HG03342 (cell line): ENCODE measurements around the gene SUGCT.
A peak's percentile ranks its signal among the peaks of the same experiment; 100 is the strongest.

ENCODE experiments used
- ATAC-seq: cut with Tn5 transposase; IDR thresholded peaks from one replicate; pipeline ENCODE4 v1.9.1; 2021; ENCODE audit warnings: mild to moderate bottlenecking, moderate library complexity; ENCODE audit not compliant: unreplicated experiment

Gene SUGCT

DNA sequence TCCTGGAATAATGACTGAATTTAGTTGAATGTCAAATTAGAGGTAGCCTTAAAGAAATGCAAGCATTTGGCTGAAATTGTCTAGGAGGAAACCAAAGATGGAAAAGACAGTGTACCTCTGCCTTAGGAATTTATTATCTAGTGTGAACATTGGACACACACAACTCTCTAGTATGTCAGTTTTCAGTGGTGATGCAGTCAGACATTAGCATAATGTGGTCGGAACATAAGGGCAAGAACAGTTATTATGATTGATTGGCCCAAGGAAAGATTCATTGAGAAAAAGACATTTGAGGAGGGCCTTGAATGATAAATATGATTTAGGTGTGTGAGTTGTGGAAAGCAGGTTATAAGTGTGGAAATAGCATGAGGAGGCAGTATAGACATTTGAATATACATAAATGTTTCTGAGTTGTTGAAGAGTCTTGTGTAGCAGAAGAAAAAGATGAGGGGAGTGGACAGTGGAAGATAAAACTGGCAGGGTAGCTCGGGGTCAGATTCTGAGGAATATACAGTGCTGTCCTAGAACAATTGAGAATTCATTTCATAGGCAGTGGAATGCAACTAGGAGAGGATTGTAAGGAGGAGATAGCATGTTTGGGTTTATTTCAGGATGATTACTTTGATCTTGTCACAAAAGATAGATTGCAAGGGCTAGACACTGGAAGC lies 414.7 kb downstream of the SUGCT start:
- ATAC-seq, result no peak

DNA sequence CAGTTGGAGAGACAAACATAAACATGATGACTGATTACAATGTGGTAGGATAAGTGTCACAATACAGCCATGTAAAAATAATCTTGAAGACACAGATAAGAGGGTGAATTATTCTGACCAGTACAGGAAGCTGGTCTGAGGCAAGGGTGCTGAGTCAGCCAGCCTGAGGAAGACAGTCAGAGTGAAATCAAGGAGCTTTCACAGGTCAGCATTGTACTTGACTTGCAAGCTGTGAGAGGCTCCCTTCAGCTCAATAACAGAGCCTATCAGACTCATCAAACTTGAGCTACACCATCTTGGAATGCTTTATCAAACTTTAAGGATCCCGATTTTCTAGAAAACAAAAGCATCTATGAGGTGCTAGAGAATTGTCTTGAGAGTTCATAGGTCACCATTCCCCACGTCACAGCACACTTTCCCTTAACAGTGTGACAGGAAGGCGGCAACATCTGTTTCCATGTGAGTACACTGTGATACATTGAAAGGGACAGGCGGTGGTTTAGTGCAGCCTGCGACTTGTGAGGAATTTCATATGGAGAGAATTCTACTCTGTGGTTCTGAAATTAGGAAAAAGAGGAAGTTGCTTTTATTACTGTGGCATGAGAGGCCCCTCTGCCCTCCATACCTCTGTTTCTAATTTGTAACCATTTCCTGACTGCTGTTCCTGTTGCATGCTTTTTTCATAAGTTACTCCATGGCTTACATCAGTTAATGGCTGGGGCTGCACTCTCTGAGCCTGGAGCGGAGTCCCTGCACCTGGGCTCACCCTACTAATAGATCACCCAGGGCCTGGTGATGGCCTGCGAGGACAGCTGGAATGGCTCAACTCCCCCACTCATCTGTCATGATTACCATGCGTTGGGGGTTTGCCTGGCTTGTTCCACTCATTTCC lies 417.1 kb downstream of the SUGCT start:
- peak; percentile 79 for ATAC-seq

DNA sequence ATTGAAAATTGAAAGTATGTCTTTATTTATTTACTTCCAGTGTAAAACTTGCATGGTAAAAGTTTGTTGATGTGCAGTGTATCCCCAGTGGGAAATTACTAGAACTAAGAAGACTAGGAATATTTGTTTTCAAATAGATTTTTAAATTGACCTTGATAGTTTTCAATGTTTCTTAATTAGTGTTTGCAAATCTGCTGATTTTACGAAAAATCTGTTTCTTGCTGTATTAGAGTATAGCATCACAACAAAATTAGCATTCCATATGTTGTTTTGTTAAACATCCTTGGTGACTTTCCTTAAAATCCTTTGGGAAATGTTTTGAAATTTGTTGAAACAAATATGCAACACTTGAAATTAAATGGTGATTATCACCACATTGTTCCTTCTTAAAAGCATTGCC lies 425.9 kb downstream of the SUGCT start:
- no peak for ATAC-seq

DNA sequence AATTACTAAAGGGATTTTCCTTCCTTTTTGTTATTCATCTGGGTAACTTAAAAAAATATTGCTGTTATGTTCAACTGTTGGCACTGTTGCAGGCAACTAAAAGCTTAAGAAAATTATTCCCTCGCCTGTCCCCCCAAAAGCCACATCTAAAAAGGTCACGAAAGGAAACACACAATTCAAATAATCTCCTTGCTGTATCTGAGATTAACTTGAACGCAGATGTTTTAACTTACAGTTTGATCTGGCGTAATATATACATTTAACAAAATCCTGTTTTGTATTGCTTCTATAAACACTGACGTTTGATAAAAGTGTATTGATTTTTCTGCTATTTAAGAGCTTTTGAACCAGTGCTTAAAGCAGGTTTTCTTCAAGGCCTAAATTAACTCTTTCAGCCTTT lies 432.1 kb downstream of the SUGCT start:
- no peak for ATAC-seq

DNA sequence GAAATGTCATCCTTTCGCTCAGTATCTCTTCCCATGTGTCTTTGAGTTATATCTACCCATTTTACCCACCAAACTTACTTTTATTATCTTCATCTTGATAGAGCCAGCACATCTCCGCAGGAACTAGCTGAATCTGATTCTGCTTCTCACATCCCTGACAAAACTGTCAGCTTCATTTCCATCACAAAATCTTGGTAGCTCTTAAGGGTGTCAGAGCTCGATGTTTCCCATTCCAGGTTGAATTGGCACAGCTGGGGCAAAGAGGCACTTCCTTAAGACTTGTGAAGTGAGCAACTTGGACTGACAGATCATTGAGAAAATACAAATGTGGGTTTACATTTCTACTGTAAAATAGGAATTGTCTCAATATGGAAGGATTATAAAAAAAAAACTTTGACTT lies 434.5 kb downstream of the SUGCT start:
- ATAC-seq, result no peak

DNA sequence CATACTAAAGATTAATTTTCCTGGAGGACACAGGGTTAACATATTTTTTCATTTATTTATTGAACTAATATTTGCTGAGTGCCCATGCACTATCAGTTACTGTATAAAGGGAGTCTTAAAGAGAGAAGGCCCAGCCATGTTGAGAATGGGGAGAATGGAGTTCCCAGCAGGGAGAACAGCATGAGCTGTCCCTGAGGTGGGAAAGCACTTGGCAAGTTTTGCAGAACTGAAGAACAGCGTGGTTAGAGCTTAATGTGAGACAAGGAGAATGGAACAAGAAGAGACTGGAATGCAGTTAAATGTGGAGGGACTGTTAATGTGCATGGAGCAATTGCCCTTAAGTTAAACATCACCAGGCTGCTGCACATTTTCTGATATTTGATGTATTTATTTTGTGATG lies 435.4 kb downstream of the SUGCT start:
- ATAC-seq, result no peak

DNA sequence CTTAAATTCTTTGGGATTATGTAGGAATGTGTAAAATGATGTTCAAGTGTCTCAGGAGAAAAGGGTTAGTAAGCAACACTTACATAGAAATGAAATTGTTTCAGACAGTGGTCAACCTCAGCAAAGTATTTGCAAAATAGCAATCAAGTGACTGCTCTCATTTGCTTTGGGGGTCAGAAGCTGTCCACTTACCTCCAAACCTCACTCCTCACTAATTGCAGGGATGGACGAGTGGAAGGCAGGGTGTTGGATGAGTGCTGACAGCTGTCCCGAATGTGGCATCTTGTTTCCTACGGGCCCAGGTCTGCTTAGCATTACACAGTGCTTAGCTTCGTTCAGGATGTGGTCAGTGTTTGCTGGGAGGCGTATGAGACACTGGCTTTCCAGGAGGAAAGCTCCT lies 437.0 kb downstream of the SUGCT start:
- ATAC-seq, result no peak

DNA sequence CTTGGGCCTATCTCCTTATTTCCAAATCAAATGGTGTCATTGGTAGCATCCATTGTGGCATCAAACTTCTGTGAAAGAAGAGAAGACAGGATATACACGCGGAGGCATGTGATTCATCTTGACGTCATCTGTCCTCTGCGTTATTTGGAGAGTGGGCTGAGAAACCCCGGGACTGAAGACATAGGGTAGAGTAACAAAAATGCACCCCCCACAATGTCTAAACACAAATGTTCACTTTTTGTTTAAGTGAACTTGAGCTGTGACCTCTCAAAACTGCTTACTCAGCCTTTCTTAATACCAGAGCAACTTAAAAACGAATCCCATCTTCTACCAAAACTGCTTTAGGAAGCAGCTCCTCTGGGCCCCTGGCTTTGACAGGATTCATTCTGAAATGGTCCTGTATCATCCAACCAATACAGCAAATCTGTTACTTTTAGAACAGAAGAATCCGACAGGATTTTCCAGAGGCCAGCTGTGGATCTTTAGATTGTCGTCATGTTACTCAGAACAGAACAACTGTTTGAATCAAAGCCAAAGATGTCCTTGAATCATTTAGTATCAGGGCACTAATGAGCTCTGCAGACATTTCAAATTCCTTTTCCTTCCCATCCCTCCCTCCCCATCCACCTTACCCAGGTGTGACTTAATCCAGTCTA lies 438.1 kb downstream of the SUGCT start:
- ATAC-seq, result no peak

DNA sequence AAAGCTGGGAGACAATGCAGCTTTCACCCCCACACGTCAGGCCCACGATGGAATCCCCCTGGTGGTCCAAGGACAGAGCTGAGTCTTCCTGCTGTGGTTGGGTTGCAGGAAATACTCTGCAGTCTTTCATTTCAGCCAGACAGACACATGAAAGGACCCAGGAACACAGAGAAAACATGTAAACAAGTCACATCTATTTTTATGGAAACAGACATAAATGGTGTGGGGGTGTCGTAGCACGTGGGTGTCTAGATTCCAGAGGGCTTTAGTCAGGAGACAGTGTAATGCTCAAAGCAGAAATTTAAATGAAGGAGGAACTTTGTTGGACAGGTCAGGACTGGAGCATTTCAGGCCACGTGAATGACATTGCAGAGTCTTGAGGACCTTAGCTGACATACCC lies 444.6 kb downstream of the SUGCT start:
- ATAC-seq, result no peak

DNA sequence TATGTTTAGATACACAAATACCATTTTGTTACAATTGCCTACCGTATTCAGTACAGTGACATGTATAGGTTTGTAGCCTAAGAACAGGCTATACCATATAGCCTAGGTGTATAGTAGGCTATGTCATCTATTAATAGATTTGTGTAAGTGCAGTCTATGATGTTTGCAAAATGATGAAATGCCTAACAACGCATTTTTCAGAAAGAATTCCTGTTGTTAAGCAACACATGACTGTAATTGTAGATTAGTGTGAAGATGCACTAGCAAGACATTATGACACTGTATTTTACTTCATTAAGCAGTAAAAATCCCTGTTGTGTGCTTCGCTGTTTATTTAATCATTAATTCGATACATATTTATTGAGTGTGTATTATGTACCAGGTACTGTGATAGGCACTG lies 446.0 kb downstream of the SUGCT start:
- no peak for ATAC-seq

DNA sequence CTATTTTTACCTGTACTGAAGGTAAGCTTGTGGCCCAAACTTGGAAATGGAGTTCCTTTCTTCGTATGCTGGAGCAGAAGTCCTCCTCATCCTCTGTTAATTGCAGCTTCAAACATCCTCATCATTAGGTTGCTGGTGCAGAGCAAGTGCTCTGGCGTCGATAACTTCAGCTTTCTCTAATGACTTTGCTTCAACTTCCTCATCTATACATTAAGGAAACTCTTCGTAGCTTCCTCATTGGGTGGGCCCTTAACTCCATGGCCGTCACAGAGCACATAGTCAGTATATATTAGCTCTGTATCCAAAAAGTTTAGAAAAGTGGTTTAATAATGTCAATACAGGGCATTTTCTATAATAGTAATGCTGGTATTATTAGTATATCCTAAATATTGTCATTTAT lies 447.7 kb downstream of the SUGCT start:
- no peak for ATAC-seq

DNA sequence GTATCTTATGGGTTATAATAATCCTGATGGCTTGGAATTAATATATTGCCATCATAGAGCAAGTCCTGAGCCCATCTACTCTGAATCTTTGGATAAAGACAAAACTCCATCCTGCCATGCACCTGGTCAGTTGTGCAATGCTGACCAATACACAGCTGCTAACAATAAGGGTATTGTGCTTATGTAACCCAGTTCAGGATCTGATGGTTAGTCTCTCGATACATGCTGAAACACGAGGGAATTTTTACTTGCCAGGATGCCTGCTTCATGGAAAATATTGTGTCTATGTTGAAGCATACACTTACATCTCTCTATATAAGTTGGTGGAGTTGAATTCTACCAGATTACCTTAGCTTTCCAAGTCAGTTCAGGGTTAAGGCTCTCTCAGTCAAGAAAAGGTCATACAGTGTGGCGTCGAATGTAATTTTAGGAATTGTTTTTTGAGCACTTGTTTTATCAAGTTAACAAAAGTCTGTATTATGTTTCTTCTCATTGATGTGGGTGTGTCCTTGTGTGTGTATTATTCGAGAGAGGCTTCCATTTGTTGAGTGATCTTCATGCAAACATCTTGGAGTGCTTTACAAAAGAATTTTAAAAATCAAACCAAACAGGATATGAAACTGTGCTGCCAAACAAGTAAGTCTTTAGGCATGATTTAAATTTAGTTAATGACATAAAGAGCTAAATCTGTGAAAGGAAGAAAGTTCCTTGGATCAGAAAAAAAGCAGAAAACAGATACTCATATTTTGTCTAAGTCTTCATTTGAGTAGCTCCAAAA lies 449.1 kb downstream of the SUGCT start:
- no peak for ATAC-seq

DNA sequence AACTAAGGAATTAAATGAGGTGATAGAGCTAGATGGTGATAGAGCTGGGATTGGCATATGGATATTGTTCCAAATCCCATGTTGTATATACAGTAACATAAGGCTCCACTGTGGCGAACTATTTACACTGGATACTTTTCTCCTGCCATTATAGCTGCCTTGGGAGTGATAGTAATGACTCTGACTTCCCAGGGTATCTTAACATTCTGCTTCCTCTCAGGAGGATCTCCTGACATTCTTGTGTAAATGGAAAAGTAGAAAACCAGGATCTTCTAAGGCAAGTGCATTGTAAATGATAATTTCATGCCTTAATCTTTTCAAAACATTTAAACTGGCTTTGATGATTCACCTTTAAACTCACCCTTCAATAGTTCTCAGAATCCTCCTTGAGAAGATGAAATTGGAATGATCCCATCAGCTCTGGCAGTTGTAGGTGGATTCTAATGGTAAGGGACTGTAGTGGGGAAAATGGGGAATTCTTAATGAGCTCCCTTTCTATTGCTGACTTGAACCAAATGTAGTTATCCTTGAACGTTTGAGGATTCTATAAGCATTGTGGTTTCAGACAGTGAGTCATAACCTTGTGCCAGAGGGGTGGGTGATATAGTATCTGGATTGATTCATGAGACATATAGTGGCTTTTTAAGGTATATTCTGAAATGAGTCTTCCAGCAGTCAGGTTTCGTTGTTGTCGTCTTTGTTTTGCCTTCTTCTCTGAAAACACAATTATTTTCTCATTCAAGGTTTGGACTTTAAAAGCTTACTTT lies 450.0 kb downstream of the SUGCT start:
- no peak for ATAC-seq

DNA sequence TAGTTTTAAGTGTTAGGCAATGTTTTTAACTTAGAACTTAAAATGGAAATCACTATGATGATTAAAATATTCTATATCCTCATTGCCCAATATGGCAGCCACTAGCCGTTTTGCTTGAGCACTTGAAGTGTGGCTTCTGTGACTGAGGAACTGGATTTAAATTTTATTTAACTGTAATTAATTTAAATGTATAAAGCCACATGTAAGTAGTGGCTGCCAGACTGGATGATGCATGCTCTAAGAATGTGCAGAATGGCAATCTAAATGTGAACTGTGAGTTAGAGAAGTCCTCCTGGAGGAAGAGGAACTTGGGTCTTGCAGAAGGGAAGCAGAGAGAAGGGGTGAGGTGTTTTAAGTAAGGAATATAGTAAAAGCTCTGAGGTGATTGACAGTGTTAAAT lies 451.4 kb downstream of the SUGCT start:
- ATAC-seq, result no peak

DNA sequence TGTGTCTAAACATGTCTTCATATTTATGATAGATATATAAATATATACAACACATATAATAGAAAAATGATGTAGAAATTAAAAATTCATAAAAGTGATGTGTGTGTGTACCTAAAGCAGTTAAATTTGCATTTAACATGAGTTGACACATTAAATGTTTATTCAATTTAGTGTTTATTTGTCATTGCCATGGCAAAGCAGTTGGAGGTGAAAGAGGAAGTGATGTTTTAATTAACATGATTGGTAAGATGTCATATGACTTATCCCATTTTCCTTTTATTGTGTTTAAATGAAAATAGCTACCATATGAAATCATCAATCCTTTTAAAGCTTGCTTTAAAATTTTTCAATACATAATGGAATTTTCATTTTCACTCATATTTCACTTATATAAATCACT lies 452.6 kb downstream of the SUGCT start:
- ATAC-seq, result no peak

DNA sequence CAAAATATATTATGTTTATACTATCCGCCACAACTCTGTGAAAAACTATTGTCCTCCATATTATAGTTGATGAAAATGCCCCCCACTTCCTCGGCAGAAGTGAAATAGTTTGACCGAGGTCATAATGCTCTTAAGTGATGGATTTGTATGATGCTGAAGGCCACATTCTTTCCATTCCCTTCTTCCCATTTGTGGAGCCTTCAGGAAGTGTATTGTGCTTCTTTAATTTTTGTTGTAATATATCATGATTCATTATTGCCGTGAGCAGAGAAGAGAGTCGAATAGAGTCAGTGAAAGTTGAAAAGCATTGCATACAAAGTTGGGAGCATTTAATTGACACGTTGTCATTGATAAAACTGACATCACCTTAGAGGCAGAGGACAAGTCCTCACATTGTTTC lies 460.3 kb downstream of the SUGCT start:
- no peak for ATAC-seq

DNA sequence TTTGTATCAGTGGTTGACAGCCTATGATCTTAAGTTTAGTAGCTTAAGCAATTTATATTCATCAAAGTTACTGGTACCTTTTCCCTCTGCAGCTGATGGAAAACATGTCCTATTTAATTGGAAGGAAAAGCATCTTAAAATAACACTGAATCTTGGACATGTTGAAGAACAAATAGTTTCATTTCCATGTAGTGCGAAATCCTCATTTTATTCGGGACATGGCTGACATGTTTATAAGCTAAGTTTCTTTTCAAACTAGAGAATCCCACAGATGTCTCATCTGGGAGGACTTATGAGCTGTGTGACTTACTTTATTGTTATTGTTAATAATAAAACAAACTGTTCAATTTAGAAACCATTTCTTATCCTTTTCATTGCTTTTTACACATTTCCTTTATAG lies 461.0 kb downstream of the SUGCT start:
- no peak for ATAC-seq

DNA sequence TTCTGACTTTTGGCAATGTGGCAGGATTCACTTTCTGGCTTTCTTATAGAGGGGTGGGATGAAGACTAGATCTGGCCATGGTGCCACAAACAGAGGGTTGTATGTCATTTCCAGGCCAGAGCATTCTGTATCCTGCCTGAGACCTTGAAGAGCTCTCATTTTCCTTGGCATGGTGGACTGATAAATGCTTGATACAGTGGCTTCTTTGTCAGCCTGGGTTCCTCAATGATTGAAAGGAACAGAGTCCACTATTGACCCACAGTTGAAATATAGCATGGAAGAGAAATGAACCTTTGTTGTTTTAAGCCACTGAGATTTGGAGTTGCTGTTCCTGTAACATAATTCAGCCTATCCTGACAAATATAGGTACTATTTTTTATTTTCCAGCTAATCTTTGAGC lies 462.7 kb downstream of the SUGCT start:
- no peak for ATAC-seq

DNA sequence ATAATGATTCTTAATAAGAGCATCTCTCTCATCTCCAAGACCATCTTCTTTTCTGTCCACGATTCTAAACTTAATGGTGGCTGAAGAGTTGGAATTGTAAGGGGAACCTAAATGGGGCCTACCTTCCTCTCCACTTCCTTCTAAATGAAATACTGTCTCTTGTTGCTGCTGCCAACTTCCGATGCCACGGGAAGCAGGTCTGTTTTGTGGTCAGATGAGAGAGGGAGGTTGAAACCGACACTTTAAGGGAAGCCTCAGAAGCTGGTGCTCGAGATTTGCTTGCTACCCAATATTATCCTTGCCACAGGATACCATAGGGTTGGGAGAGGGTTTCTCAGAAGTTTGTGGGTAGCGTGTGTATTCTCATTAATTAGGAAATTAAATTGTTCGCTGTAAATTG lies 464.1 kb downstream of the SUGCT start:
- ATAC-seq, result no peak

DNA sequence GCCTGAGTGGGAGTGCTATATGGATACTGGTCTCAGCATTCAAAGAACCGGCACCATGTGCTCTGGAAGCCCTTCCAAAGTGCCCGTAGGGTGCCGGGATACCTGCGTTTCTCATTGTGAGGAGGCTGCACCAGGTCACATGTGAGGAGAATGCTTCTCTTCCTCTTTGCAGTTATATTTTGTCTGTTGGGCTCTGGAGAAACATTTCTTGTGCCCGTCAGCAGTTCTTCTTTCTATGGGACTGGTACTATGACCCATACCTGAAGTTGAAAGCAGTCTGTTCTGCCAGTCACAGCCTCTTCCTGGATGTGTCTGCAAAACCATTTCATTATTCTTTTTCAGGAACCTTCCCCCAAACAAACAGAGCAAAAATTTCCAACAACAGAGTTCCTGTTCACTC lies 465.0 kb downstream of the SUGCT start:
- ATAC-seq, result no peak
